GM19023 (cell line): ENCODE data around the gene HSPA14.
A peak's percentile ranks its signal among the peaks of the same experiment; 100 is the strongest.
"Not testable (repeated sequence)": the region's sequence is repeated elsewhere in the genome, so short reads cannot be mapped to it uniquely, and the experiment has no call there.

Source experiments
- ATAC-seq: cut with Tn5 transposase; IDR thresholded peaks from one replicate; pipeline ENCODE4 v1.9.1; 2021; ENCODE audit warnings: mild to moderate bottlenecking, moderate library complexity; ENCODE audit not compliant: unreplicated experiment

HSPA14 gene

GRCh38 chr10:14837757-14838581 is at the start of gene HSPA14, which contains the start of the genes CDNF and MSANTD7:
HSPA14 (plus strand) TSS chr10:14838306; CDS start chr10:14838403, 97 bp downstream.
CDNF (minus strand) TSS chr10:14838037; CDS start chr10:14837946, 91 bp downstream.
MSANTD7 (plus strand) TSS chr10:14838306; CDS start chr10:14842285, 3,979 bp downstream.
- ATAC-seq: peak; percentile 90

- no peak for ATAC-seq
Observed at GRCh38 chr10:14798636-14799035, 39.5 kb upstream of the HSPA14 start.

GRCh38 chr10:14800397-14800796 is 37.7 kb upstream of the HSPA14 start:
- no peak for ATAC-seq

GRCh38 chr10:14801723-14802122 is 36.4 kb upstream of the HSPA14 start:
- ATAC-seq: no peak

GRCh38 chr10:14803827-14804226 is 34.3 kb upstream of the HSPA14 start:
- no peak for ATAC-seq

GRCh38 chr10:14806318-14806717 is 31.8 kb upstream of the HSPA14 start:
- ATAC-seq: no peak

GRCh38 chr10:14810969-14811953 is 26.8 kb upstream of the HSPA14 start:
- no peak for ATAC-seq

GRCh38 chr10:14812271-14812670 is 25.8 kb upstream of the HSPA14 start:
- no peak for ATAC-seq

GRCh38 chr10:14815681-14816080 is 22.4 kb upstream of the HSPA14 start:
- no peak for ATAC-seq

GRCh38 chr10:14816717-14817116 is 21.4 kb upstream of the HSPA14 start:
- ATAC-seq: not testable (repeated sequence)

- ATAC-seq: no peak
Observed at GRCh38 chr10:14820010-14820774, 17.9 kb upstream of the HSPA14 start.

GRCh38 chr10:14820775-14821154 is 17.3 kb upstream of the HSPA14 start:
- ATAC-seq: no peak

- no peak for ATAC-seq
Observed at GRCh38 chr10:14821635-14822375, 16.3 kb upstream of the HSPA14 start.

GRCh38 chr10:14822879-14823755 is 15.0 kb upstream of the HSPA14 start:
- ATAC-seq: no peak

GRCh38 chr10:14823966-14824365 is 14.1 kb upstream of the HSPA14 start:
- ATAC-seq: no peak

- no peak for ATAC-seq
Observed at GRCh38 chr10:14826076-14826829, 11.9 kb upstream of the HSPA14 start.

GRCh38 chr10:14833106-14833505 is 5.0 kb upstream of the HSPA14 start:
- ATAC-seq: no peak

GRCh38 chr10:14836208-14836607 is 1.9 kb upstream of the HSPA14 start:
- no peak for ATAC-seq
